Ovary (tissue), 9 donors: ENCODE results near the gene ANKK1. TPM values are rescaled to one million over a fixed set of nuclear protein-coding genes. Genes with fewer than 3 reads are reported as not detected.

Experiments
- DNase-seq, 5 donors: peaks; one replicate each; pipeline ENCODE4 v3.0.0-alpha.2; 2019 to 2020
- H3K27ac ChIP-seq, 2 donors: fragments of 200-600 bp; one replicate each; pipeline versions ENCODE4 v1.5.1 to v1.8.0; 2019 to 2022
- H3K27me3 ChIP-seq: fragments of 200-600 bp; one replicate; pipeline ENCODE4 v1.8.0; 2022
- H3K36me3 ChIP-seq: fragments of 200-600 bp; sonication (generic); one replicate; pipeline ENCODE4 v1.5.1; 2019
- H3K4me1 ChIP-seq: one replicate; pipeline ENCODE4 v1.8.1; 2013; ENCODE audit warnings: mild to moderate bottlenecking, moderate library complexity; ENCODE audit not compliant: insufficient read depth
- H3K4me3 ChIP-seq: fragments of 200-600 bp; sonication (generic); one replicate; pipeline ENCODE4 v1.5.1; 2017
- H3K9me3 ChIP-seq, 2 donors: fragments of 200-600 bp in 1 of 2; sonication (generic) in 1 of 2; one replicate each; pipeline versions ENCODE4 v1.5.1 to v1.8.1; 2013 to 2019; ENCODE audit warnings: mild to moderate bottlenecking in 1 of 2, moderate library complexity in 1 of 2
- EP300 ChIP-seq: sonication (generic); formaldehyde crosslinking; IDR thresholded peaks from one replicate; pipeline ENCODE4 v1.6.1; 2017; ENCODE audit warnings: antibody characterized with exemption
- POLR2A ChIP-seq: fragments of 450-650 bp; IDR thresholded peaks from one replicate; pipeline ENCODE4 v1.6.1; 2017; ENCODE audit warnings: antibody characterized with exemption, mild to moderate bottlenecking, moderate library complexity
- WGBS, 3 donors: extraction: QIAGEN DNeasy Blood & Tissue Kit in 1 of 3; methylation state at CpG; one replicate each; pipeline versions ENCODE4 v1.1.5 to v1.1.7; 2013 to 2017; 5-methylcytosine and 5-hydroxymethylcytosine counted together
- intact Hi-C, 4 donors: fragments of 100-400 bp; cut with DNase I; formaldehyde crosslinking; loops; one replicate each; pipeline versions ENCODE4 v1.11.0 to v1.15.1; 2022 to 2023
- polyA plus RNA-seq, 2 donors: library from polyadenylated mRNA; stranded (reverse); fragments of 200-250 nt in 1 of 2; fragments of 350-450 nt in 1 of 2; fragmentation: Illumina TruSeq in 1 of 2; extraction: RNeasy Lipid Tissue Mini Kit (QIAGEN cat#74804) in 1 of 2; gene quantifications; one replicate each; pipeline ENCODE4 v1.2.3, GENCODE V29; 2013 to 2014
- total RNA-seq, 7 donors: library from RNA; depleted of rRNA in 2 of 7; stranded (reverse); fragments of >200 nt in 2 of 7; fragmentation: NEBNext Ultra II Directional in 3 of 7; extraction: Animal tissue kit (Norgen Biotek cat#: 25700) in 3 of 7; gene quantifications; one replicate each; pipeline versions ENCODE4 v1.1.0 to v1.2.4, GENCODE V29; 2016 to 2023
- TF ChIP-seq, protein P1 (sequence below), 3 donors: fragments of 450-650 bp in 2 of 3; fragments of 200-600 bp in 1 of 3; IDR thresholded peaks; one replicate each; pipeline versions ENCODE4 v1.5.1 to v1.8.0; 2016 to 2022; ENCODE audit warnings: antibody characterized with exemption in 3 of 3, mild to moderate bottlenecking in 1 of 3
- donor health status: DM: no; HTN: no; CAD: no; lungs with moderate emphysema.
- donor health status: DM: no; HTN: no; CAD: no.
- donor health status: Bipolar disorder and iron deficiency.
- donor health status: DM: yes; HTN: yes; CAD: no.
- donor health status: DM: no; HTN: no; CAD: no.
- donor health status: DM: yes; HTN: yes; CAD: no.

Gene ANKK1
- total and polyA plus RNA-seq, 9 donors: 0.34 to 2.4 (median 0.63) TPM; not detected in 1

DNA sequence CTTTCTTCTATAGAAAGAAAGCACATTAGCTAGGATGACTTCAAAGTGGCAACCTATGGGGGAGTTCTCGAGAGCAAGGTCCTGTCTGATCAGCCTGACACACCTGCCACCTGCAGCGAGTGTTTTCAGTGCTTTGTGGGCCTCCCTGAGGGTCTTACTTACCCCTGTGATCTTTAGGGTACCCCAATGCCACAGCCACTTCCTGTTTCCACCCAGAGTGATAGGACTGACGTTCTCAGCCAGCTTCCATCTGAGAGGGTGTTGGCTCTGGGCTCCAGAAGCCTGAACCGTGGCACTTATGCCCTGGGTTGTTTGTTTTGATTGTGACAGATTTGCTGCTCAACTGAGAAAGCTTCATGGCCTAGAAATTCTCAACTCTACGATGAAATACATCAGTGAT is 21.7 kb upstream of the ANKK1 start:
- no peak for TF ChIP-seq POLR2A
- TF ChIP-seq EP300: no peak
- Histone ChIP-seq H3K4me3 (no peak overlapping the region), H3K27me3 (no peaks in the 10 kb centered on the region), H3K27ac (no peak overlapping the region), H3K4me1 (no peaks in the 10 kb centered on the region), H3K9me3 (no peaks in the 10 kb centered on the region), H3K36me3 (no peaks in the 10 kb centered on the region)
- intact Hi-C loops: no loop called here
- 71 to 79% (median 74%) methylated on average over 5 of the region's 5 CpGs for WGBS, 3 donors
- no peak for DNase-seq

DNA sequence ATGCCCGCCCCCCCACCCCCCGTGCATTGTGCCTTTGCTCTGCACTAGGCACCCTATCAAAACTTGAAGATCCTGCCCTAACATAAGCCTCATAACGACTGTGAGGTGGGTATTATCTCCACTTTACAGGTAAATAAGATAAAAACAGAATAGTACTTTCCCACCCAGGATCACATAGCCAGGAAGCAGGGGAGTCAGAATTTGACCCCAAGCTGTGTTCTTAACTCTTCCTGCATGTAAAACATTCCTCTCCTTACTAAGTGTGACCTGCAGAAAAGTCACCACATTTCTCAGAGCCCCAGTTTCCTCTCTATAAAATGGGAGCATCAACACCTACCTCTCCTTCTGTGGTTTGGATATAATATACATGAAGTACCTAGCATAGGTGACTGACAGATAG is 18.2 kb upstream of the ANKK1 start:
- DNase-seq: no peak
- H3K27ac ChIP-seq: no peak overlapping the region
- no peaks in the 10 kb centered on the region for H3K36me3 ChIP-seq
- no peaks in the 10 kb centered on the region for H3K27me3 ChIP-seq
- no peak for TF ChIP-seq POLR2A
- no peak for TF ChIP-seq EP300
- TF ChIP-seq, protein P1, sequence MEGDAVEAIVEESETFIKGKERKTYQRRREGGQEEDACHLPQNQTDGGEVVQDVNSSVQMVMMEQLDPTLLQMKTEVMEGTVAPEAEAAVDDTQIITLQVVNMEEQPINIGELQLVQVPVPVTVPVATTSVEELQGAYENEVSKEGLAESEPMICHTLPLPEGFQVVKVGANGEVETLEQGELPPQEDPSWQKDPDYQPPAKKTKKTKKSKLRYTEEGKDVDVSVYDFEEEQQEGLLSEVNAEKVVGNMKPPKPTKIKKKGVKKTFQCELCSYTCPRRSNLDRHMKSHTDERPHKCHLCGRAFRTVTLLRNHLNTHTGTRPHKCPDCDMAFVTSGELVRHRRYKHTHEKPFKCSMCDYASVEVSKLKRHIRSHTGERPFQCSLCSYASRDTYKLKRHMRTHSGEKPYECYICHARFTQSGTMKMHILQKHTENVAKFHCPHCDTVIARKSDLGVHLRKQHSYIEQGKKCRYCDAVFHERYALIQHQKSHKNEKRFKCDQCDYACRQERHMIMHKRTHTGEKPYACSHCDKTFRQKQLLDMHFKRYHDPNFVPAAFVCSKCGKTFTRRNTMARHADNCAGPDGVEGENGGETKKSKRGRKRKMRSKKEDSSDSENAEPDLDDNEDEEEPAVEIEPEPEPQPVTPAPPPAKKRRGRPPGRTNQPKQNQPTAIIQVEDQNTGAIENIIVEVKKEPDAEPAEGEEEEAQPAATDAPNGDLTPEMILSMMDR (IDR thresholded peaks at IDR 0.05): no peak
- no peaks in the 10 kb centered on the region for H3K4me1 ChIP-seq
- H3K4me3 ChIP-seq: no peak overlapping the region
- intact Hi-C loops: no loop called here
- H3K9me3 ChIP-seq: no peaks in the 10 kb centered on the region
- WGBS, 3 donors: 71 to 77% (median 74%) methylated on average over 3 of the region's 3 CpGs

DNA sequence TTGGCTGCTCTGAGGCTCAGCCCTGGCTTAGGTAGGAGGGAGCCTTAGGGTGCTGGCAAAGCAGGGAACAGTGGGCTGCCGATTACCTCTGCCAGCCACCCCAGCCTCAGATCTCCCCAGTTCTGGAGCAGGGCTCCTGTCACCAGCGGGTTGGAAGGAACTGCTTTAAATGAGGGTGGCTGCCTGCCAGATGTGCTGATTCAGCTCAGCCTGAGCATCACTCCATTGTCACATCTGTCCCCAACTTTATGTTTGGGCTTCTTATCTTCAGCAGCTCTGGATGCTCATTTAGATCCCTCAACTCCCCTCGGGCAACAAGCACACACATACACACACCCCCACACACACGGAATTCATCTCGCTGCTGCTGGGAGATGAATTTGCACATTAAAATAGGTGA is 16.9 kb upstream of the ANKK1 start:
- DNase-seq: no peak
- intact Hi-C loops: no loop called here
- Histone ChIP-seq H3K27me3 (no peaks in the 10 kb centered on the region), H3K4me1 (no peaks in the 10 kb centered on the region), H3K27ac (no peak overlapping the region), H3K9me3 (no peaks in the 10 kb centered on the region), H3K36me3 (no peaks in the 10 kb centered on the region), H3K4me3 (no peak overlapping the region)
- TF ChIP-seq, protein P1 (IDR thresholded peaks at IDR 0.05): no peak
- no peak for TF ChIP-seq POLR2A
- TF ChIP-seq EP300: no peak
- WGBS, 3 donors: 75 to 81% (median 79%) methylated on average over 5 of the region's 5 CpGs

DNA sequence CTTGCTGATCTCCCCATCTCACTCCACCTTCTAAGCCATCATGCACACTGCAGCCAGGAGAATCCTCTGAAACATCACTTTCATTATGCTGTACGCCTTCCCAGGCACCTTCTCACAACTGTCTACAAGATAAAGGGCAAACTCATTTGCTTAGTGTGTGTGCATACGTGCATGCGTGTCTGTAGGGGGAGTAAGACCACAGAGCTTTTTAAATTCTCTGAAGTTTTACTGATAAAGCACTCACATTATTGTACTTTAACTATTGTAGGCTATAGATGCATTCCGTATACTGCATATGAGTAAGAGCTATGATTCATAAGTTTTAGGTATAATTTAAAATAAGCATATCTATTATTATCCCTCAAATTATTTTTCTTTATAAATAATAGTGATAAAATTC is 15.3 kb upstream of the ANKK1 start:
- no peaks in the 10 kb centered on the region for H3K9me3 ChIP-seq
- no peak overlapping the region for H3K27ac ChIP-seq
- H3K4me1 ChIP-seq: no peaks in the 10 kb centered on the region
- no peak for DNase-seq
- intact Hi-C loops: no loop called here
- no peaks in the 10 kb centered on the region for H3K36me3 ChIP-seq
- 78 to 81% (median 79%) methylated on average over 4 of the region's 4 CpGs for WGBS, 3 donors
- no peak for TF ChIP-seq EP300
- no peak for TF ChIP-seq POLR2A
- TF ChIP-seq, protein P1 (IDR thresholded peaks at IDR 0.05): no peak
- H3K27me3 ChIP-seq: no peaks in the 10 kb centered on the region
- no peak overlapping the region for H3K4me3 ChIP-seq

DNA sequence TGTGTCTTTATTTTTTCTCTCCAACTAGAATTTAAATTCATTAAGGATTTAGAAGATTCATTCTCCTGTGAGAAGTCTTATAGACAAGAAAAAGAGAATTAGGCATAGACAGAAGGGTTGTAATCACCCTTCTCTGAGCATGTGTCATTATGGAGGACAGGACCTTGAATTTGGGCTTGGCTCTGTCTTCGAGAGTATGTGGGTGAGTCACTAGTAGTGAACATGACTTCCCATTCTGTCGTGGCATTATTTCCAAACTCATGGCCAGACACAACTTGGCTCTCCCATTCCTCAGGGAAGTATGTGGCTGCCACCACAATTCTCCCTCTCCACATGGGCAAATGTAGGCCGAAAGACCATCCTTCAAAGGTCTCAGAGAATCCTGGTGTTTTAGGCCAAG is 14.3 kb upstream of the ANKK1 start:
- Histone ChIP-seq H3K27me3 (no peaks in the 10 kb centered on the region), H3K36me3 (no peaks in the 10 kb centered on the region), H3K9me3 (no peaks in the 10 kb centered on the region), H3K4me3 (no peak overlapping the region), H3K4me1 (no peaks in the 10 kb centered on the region), H3K27ac (no peak overlapping the region)
- no peak for DNase-seq
- TF ChIP-seq EP300: no peak
- TF ChIP-seq, protein P1 (IDR thresholded peaks at IDR 0.05): no peak
- no peak for TF ChIP-seq POLR2A
- intact Hi-C loops: no loop called here
- WGBS, 3 donors: 63 to 75% (median 64%) methylated on average over 3 of the region's 3 CpGs
